Measurements from ENCODE around the gene ZNF75A.

Gene ZNF75A

DNA sequence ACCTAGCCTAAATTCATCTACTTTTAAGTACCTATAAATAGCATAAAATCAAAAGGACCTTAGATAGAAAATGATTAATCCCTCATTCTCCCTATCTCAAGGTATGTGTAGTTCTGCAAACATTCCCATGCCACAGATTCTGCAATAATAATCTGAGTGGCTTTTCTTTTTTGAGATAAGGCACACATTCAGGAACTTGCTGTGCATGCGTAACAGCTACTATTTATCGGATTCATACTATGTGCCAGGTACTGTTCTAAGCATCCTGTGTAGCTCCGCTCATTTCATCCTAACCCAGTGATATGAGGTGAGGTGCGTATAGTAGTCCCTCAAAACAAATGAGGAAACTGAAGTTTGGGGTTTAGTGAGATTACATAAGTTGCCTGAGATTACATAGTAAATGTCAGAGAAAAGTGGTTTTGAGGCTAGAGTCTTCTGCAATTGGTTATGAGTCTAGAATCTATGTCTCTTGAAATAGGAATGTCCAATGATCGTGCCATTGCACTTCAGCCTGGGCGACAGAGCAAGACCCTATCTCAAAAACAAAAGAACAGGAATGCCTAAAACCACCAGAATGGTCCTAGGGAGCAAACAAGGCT, 24.0 kb upstream of the ZNF75A start:
- Mint-ChIP-seq H3K9me3 (no peaks in the 10 kb centered on the region), H3K27me3 (no peaks in the 10 kb centered on the region), H3K27ac (no peak overlapping the region), H3K4me3 (peak overlapping the region; percentile 41), H3K4me1 (ENCODE audit: low read depth) (peaks cover 39% of the 10 kb centered on the region), H3K36me3 (ENCODE audit: low read depth) (peaks cover 25% of the 10 kb centered on the region)

DNA sequence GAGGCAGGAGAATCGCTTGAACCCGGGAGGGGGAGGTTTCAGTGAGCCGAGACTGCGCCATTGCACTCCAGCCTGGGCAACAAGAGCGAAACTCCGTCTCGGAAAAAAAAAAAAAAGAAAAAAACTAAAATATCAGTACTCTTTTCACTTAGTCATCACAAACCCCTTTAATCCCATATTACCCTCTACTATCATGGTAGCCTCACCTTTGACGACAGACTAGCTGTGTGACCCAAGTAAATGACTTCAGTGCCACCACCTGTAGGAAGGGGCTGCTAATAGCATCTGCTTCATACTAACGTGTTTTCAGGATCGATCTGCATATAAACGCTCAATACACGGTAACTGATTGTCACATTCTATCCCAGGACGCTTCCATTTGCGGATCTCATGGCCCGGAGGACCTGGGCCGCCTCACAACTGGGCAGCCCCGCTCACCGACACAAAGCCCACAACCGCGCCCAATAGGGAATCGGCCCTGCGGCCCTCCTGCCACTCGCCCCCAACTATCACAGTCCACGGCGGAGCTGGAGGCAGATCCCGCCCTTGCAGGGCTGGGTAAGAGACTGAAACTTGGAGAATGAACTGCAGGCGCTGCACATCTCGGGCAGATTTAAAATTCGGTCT, 23.1 kb upstream of the ZNF75A start:
- peaks cover 41% of the 10 kb centered on the region for H3K4me1 Mint-ChIP-seq (ENCODE audit: low read depth)
- no peaks in the 10 kb centered on the region for H3K27me3 Mint-ChIP-seq
- peak overlapping the region; percentile 93 for H3K4me3 Mint-ChIP-seq
- peak overlapping the region; percentile 98 for H3K27ac Mint-ChIP-seq
- peaks cover 34% of the 10 kb centered on the region for H3K36me3 Mint-ChIP-seq (ENCODE audit: low read depth)
- no peaks in the 10 kb centered on the region for H3K9me3 Mint-ChIP-seq

DNA sequence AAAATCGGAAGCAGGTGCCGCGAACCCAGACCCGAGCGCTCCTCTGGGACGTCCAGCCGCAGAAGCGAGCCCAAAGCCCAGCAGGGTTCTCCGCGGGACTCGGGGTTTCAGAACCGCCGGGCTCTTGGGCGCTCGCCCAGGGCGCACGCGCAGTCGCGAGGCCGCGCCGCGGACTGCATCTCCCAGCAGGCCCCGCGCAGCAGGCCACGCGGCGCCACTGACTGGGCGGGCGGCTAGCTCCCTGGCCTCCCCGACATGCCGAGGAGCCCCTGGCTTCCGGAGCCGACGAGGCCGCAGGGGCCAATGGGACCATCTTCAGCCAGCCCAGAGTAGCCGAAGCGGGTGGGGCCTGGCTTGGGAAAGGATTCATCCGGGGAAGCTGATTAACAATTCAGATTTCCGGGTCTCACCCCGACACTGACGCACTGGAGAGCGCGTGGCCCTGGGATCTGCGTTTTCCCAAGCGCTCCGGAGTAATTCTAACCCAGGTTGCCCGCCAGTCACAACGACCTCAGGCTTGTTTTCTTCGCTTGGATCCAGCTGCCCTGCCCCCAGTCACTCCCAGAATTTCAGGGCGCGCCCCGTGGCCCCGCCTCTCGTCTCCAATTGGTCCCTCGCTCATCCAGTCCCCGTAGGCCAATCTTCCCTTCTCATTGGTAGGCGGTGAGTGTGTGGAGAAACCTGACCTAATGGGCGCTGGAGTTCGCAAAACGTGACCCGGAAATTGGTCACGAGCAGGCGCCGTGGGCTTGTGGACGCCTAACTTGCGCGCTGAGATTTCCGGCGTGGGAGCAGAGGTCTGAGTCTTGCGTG, 22.4 kb upstream of the ZNF75A start, which contains the start of gene ZNF263:
Gene ZNF263, plus strand, starts transcription at position 762 of the 813 bp plus-strand sequence. CDS start 328 bp downstream, outside the sequence.
- H3K4me3 Mint-ChIP-seq: peak within 1 kb of the TSS; percentile 93
- H3K36me3 Mint-ChIP-seq (ENCODE audit: low read depth): peaks cover 41% of the 10 kb centered on the region
- peak within 1 kb of the TSS; percentile 98 for H3K27ac Mint-ChIP-seq
- H3K27me3 Mint-ChIP-seq: no peaks in the 10 kb centered on the region
- peaks cover 41% of the 10 kb centered on the region for H3K4me1 Mint-ChIP-seq (ENCODE audit: low read depth)
- H3K9me3 Mint-ChIP-seq: no peaks in the 10 kb centered on the region

DNA sequence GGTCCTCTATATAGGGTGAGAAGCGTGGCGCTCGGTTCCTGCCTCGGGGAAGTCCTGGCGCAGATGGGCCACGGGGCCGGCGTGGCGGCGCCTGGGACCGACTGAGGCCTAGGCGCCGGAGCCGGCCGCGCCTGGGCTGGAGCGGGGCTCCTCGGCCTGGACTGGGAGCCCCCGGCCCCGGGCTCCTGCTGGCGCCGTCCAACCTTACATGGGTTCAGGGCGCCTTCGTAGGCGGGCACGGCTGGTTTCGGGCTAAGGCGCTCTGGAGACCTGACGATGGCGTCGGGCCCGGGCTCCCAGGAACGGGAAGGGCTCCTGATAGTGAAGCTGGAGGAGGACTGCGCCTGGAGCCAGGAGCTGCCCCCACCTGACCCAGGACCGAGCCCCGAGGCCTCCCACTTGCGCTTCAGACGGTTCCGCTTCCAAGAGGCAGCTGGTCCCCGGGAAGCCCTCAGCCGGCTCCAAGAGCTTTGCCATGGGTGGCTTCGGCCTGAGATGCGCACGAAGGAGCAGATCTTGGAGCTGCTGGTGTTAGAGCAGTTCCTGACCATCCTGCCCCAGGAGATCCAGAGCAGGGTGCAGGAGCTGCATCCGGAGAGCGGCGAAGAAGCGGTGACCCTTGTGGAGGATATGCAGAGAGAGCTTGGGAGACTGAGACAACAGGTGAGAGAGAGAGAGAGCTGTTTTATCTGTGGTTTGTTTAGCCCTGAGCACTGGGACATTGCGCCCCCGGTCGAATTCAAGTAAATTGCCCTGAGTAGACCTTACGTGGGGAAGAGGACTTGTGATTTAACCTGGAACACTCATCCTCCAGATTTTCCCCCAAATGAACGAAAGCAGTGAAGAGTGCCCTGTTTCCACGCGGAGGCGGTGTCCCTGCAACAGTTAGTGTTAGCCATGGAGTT, 21.5 kb upstream of the ZNF75A start:
- no peaks in the 10 kb centered on the region for H3K27me3 Mint-ChIP-seq
- H3K36me3 Mint-ChIP-seq (ENCODE audit: low read depth): peaks cover 50% of the 10 kb centered on the region
- peak overlapping the region; percentile 93 for H3K4me3 Mint-ChIP-seq
- peaks cover 41% of the 10 kb centered on the region for H3K4me1 Mint-ChIP-seq (ENCODE audit: low read depth)
- H3K9me3 Mint-ChIP-seq: peaks cover 3% of the 10 kb centered on the region
- peak overlapping the region; percentile 98 for H3K27ac Mint-ChIP-seq

DNA sequence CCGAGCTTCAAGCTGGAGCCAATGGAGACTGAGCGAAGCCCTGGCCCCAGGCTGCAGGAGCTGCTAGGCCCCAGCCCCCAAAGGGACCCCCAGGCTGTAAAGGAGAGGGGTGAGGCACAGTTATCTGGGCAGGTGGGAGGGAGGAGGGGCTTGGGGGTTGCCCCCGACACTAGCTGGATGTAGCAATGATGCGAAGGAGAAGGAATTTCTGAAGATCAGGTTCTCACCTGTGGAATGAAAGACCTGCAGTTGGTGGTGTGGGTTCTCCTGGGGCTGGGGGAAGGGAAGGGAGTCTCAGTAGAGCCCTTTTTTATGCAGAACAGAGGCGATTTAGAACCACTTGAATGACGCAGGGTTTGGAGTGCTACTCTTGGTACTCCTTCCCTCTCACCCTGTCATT, 20.2 kb upstream of the ZNF75A start:
- H3K4me1 Mint-ChIP-seq (ENCODE audit: low read depth): peaks cover 41% of the 10 kb centered on the region
- no peak overlapping the region for H3K27ac Mint-ChIP-seq
- H3K36me3 Mint-ChIP-seq (ENCODE audit: low read depth): peaks cover 63% of the 10 kb centered on the region
- H3K27me3 Mint-ChIP-seq: no peaks in the 10 kb centered on the region
- peak overlapping the region; percentile 93 for H3K4me3 Mint-ChIP-seq
- peaks cover 9% of the 10 kb centered on the region for H3K9me3 Mint-ChIP-seq

DNA sequence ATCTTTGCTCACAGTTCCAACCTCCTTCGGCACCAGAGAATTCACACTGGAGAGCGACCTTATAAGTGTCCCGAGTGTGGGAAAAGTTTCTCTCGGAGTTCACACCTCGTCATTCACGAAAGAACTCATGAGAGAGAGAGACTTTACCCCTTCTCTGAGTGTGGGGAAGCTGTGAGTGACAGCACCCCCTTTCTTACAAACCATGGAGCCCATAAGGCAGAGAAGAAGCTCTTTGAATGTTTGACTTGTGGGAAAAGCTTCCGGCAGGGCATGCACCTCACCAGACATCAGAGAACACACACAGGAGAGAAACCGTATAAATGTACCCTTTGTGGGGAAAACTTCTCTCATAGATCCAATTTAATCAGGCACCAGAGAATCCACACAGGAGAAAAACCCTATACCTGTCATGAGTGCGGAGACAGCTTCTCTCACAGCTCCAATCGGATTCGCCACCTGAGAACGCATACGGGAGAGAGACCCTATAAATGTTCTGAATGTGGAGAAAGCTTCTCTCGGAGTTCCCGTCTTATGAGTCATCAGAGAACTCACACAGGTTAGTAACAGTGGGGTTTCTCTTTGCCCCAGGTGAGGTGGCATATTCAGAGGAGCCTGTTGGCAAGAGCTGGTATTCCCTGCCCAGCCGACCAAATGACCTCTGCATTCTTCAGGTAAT, 15.2 kb upstream of the ZNF75A start:
- H3K27ac Mint-ChIP-seq: no peak overlapping the region
- H3K27me3 Mint-ChIP-seq: no peaks in the 10 kb centered on the region
- peaks cover 14% of the 10 kb centered on the region for H3K4me1 Mint-ChIP-seq (ENCODE audit: low read depth)
- peaks cover 94% of the 10 kb centered on the region for H3K36me3 Mint-ChIP-seq (ENCODE audit: low read depth)
- peaks cover 43% of the 10 kb centered on the region for H3K9me3 Mint-ChIP-seq
- no peak overlapping the region for H3K4me3 Mint-ChIP-seq

DNA sequence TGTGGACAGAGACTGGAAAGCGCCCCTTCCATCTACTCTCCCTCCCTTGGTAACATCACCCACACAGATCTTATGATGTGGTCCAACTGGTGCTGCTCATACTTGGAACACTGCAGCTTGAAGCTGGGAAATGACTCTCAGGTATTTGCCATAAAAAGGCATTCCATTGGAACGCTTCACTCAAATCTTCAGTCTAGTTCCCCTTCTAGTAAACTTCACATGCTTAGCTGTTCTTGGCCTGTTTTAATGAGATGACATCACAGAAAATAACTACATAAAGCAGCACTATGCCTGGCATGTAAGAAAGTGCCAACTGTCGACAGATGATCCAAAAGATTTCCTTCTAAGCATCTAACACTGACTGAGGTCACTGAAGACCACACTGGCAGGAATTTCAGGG, 12.7 kb upstream of the ZNF75A start:
- Mint-ChIP-seq H3K4me3 (no peak overlapping the region), H3K36me3 (ENCODE audit: low read depth) (peaks cover 86% of the 10 kb centered on the region), H3K27me3 (no peaks in the 10 kb centered on the region), H3K9me3 (peaks cover 57% of the 10 kb centered on the region), H3K4me1 (ENCODE audit: low read depth) (no peaks in the 10 kb centered on the region), H3K27ac (no peak overlapping the region)

DNA sequence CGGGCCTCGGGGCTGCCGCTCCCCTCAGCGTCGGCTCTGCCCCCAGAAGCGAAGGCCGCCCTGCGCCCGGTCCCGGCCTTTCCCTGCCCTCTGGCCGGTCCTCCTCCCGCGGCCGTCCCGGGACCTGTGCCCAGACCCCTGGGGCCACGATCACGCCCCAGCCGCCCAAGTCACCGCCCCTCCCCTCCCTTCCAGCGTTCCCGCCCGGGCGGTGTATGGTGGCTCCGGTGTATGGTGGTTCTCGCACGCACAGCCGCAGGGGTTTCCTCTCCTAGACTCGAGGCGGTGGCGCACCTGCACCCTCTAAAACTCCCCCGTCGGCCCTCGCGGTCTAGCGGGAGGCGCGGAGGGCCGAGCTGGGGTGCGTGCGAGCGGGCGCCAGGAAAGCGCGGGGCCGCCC, 10.1 kb upstream of the ZNF75A start:
- no peaks in the 10 kb centered on the region for H3K27me3 Mint-ChIP-seq
- H3K36me3 Mint-ChIP-seq (ENCODE audit: low read depth): peaks cover 80% of the 10 kb centered on the region
- no peaks in the 10 kb centered on the region for H3K4me1 Mint-ChIP-seq (ENCODE audit: low read depth)
- no peak overlapping the region for H3K27ac Mint-ChIP-seq
- H3K9me3 Mint-ChIP-seq: peaks cover 64% of the 10 kb centered on the region
- H3K4me3 Mint-ChIP-seq: no peak overlapping the region

DNA sequence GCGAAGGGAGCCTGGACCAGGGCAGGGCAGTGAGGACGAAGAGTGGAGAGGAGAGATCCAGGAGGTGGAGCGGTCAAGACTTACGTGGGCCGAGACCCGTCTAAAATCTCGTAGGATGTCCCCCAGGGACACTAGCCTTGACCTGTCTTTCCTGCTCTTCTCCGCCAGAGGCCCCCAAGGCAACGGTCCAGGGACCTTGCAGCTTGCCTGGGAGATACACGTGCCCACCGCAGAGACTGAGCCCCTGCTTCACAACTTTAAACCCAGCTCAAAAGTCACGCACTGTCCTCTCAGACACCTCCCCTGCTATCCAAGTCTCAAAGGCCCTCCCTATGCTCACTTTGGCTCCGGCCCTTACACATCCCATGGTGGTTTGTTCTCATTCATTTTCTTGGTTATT, 9.5 kb upstream of the ZNF75A start:
- peaks cover 64% of the 10 kb centered on the region for H3K9me3 Mint-ChIP-seq
- no peak overlapping the region for H3K4me3 Mint-ChIP-seq
- no peaks in the 10 kb centered on the region for H3K4me1 Mint-ChIP-seq (ENCODE audit: low read depth)
- peaks cover 80% of the 10 kb centered on the region for H3K36me3 Mint-ChIP-seq (ENCODE audit: low read depth)
- H3K27me3 Mint-ChIP-seq: no peaks in the 10 kb centered on the region
- no peak overlapping the region for H3K27ac Mint-ChIP-seq

DNA sequence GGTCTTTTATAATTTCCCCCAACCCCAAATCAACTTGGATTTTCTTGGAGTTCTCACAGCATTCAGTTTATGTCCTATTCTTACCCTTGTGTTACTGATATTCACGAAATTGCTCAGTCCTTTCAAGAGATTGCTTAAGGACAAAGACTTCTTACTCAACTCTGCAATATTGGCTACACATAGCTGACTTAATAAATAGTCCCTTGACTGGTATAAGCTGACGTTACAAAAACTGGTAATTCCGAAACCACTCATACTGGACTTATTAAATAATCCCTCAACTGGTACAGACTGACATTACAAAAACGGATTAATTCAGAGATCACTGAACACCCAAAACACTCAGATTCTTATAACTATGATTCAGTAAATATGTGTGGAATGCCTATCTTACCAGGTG, 927 bp upstream of the ZNF75A start:
- peak overlapping the region; percentile 75 for H3K27ac Mint-ChIP-seq
- H3K27me3 Mint-ChIP-seq: no peaks in the 10 kb centered on the region
- H3K36me3 Mint-ChIP-seq (ENCODE audit: low read depth): peaks cover 71% of the 10 kb centered on the region
- peaks cover 39% of the 10 kb centered on the region for H3K9me3 Mint-ChIP-seq
- H3K4me1 Mint-ChIP-seq (ENCODE audit: low read depth): peaks cover 16% of the 10 kb centered on the region
- H3K4me3 Mint-ChIP-seq: peak overlapping the region; percentile 78

DNA sequence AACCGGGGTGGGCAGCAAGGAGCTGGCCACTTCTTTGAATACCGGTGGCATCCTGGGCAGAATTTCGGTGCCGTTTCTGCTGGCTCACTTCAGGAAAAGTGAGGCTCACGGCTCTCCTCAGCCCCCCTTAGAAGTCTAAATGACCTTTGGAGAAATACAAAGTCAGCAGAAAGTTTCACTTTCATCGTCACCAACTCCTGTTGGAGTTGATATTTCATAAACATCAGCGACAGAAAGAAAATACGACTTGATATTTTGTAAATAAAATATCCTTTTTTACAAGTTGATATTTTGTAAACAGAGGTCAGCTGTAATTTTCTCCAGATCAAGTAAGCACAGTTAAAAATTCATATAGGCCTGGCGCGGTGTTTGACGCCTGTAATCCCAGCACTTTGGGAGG, 781 bp downstream of the ZNF75A start:
- Mint-ChIP-seq H3K36me3 (ENCODE audit: low read depth) (peaks cover 71% of the 10 kb centered on the region), H3K27me3 (no peaks in the 10 kb centered on the region), H3K4me3 (peak overlapping the region; percentile 78), H3K9me3 (peaks cover 22% of the 10 kb centered on the region), H3K27ac (peak overlapping the region; percentile 76), H3K4me1 (ENCODE audit: low read depth) (peaks cover 16% of the 10 kb centered on the region)

DNA sequence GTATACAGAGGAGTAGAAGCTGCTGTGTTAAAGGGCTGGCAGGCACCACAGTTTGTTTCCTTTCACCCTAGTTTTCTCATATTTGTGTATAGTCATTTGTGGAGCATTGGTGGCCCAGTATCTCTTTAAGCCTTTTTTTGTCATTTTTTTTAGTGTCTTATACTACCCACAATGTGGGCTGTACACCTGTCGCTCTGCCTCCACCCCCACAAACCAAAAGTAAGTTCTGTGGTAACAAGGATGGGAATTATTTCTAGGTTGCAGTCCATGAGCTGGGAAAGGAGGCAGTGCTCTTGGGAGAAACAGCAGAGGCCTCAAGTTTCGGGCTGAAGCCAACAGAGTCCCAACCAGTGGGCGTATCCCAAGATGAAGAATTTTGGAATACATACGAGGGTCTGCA, 6.2 kb downstream of the ZNF75A start:
- Mint-ChIP-seq H3K27ac (no peak overlapping the region), H3K4me1 (ENCODE audit: low read depth) (peaks cover 4% of the 10 kb centered on the region), H3K9me3 (peaks cover 51% of the 10 kb centered on the region), H3K27me3 (no peaks in the 10 kb centered on the region), H3K4me3 (no peak overlapping the region), H3K36me3 (ENCODE audit: low read depth) (peaks cover 94% of the 10 kb centered on the region)

DNA sequence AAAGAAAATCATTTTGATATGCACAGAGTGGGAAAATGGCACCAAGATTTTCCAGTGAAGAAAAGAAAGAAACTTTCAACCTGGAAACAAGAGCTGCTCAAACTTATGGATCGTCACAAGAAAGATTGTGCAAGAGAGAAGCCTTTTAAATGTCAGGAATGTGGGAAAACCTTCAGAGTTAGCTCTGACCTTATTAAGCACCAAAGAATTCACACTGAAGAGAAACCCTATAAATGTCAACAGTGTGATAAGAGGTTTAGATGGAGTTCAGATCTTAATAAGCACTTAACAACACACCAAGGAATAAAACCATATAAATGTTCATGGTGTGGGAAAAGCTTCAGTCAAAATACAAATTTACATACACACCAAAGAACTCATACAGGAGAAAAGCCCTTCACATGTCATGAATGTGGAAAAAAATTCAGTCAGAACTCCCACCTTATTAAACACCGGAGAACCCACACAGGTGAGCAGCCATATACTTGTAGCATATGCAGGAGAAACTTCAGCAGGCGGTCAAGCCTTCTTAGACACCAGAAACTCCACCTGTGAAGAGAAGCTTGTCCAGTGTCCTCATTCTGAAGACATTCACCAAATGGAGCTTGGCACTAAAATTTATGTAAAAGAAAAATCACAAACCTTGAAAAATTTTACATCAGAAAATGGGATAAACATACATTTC, 12.2 kb downstream of the ZNF75A start:
- no peak overlapping the region for H3K27ac Mint-ChIP-seq
- no peak overlapping the region for H3K4me3 Mint-ChIP-seq
- H3K4me1 Mint-ChIP-seq (ENCODE audit: low read depth): no peaks in the 10 kb centered on the region
- peaks cover 82% of the 10 kb centered on the region for H3K36me3 Mint-ChIP-seq (ENCODE audit: low read depth)
- H3K27me3 Mint-ChIP-seq: no peaks in the 10 kb centered on the region
- peaks cover 73% of the 10 kb centered on the region for H3K9me3 Mint-ChIP-seq

DNA sequence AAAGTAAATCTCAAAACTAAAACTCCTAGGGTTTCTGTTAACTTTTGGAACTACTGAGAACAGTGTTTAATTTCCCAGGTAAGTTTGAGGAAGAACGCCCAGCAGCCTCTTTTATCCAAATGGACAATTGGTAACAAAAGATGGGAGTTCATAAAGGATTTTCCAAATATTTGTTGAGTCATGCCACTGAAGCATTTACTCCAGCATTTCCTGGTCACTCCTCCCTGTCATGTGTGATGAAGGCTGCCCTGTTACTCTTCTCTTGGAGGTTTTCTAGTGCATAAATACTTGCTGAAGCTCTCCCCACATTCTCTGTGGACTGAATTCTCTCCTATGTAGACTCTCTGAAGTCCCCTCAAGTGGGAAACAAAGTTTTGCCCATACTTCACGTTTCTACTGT, 16.5 kb downstream of the ZNF75A start:
- peaks cover 38% of the 10 kb centered on the region for H3K36me3 Mint-ChIP-seq (ENCODE audit: low read depth)
- H3K4me1 Mint-ChIP-seq (ENCODE audit: low read depth): no peaks in the 10 kb centered on the region
- H3K9me3 Mint-ChIP-seq: peaks cover 43% of the 10 kb centered on the region
- no peak overlapping the region for H3K4me3 Mint-ChIP-seq
- H3K27me3 Mint-ChIP-seq: no peaks in the 10 kb centered on the region
- H3K27ac Mint-ChIP-seq: no peak overlapping the region

Data from stimulated activated naive CD8-positive, alpha-beta T cell treated with anti-CD3 and anti-CD28 coated beads, Interleukin-15, Interleukin-2, amounts not matched to agents 100 ng/mL and 50 ng/mL, for 24 hours (primary cell).